Activated B cell treated with CpG ODN at 0.5 μM for 24 hours (primary cell): ENCODE measurements around the gene CYB561A3. TPM values are rescaled to one million over a fixed set of nuclear protein-coding genes. Genes with fewer than 3 reads are reported as not detected.

ENCODE experiments used
- ATAC-seq: fragments of 200-7000 bp; cut with Tn5 transposase; one replicate; pipeline ENCODE4 v1.10.0; 2021; ENCODE audit warnings: low read depth, mild to moderate bottlenecking, moderate library complexity
- CTCF ChIA-PET: fragments of 350-600 bp; sonication (Branson Sonifier 250); formaldehyde crosslinking; loops from one replicate; lab custom pipeline; 2021; ENCODE audit warnings: antibody characterized with exemption; lab: Charles Lee
- POLR2A ChIA-PET: fragments of 350-600 bp; sonication (Branson Sonifier 250); formaldehyde crosslinking; loops from one replicate; lab custom pipeline; 2021; ENCODE audit warnings: antibody characterized with exemption; lab: Charles Lee
- DNase-seq: peaks from one replicate; pipeline ENCODE4 v3.0.0; 2022
- H3K27ac Mint-ChIP-seq: one replicate; pipeline ENCODE4 v1.8.0; 2020; ENCODE audit warnings: mixed read lengths
- H3K27me3 Mint-ChIP-seq: one replicate; pipeline ENCODE4 v1.8.0; 2021; ENCODE audit warnings: mixed read lengths
- H3K36me3 Mint-ChIP-seq: one replicate; pipeline ENCODE4 v1.8.0; 2021; ENCODE audit warnings: low read depth, mixed read lengths
- H3K4me1 Mint-ChIP-seq: one replicate; pipeline ENCODE4 v1.8.0; 2021; ENCODE audit warnings: mixed read lengths
- H3K4me3 Mint-ChIP-seq: one replicate; pipeline ENCODE4 v1.8.0; 2020; ENCODE audit warnings: mild to moderate bottlenecking, mixed read lengths
- H3K9me3 Mint-ChIP-seq: one replicate; pipeline ENCODE4 v1.8.0; 2020; ENCODE audit warnings: mixed read lengths
- intact Hi-C: fragments of 100-400 bp; cut with micrococcal nuclease; formaldehyde crosslinking; loops from one replicate; pipeline ENCODE4 v1.15.1; 2024
- total RNA-seq: library from RNA; stranded (reverse); gene quantifications from 2 replicates; pipeline ENCODE4 v1.2.3, GENCODE V29; 2022
- TF ChIP-seq, protein P1 (sequence below): fragments of 200-600 bp; IDR thresholded peaks from one replicate; pipeline ENCODE4 v1.8.0; 2022; ENCODE audit warnings: antibody characterized with exemption, mild to moderate bottlenecking

The CYB561A3 gene
- total RNA-seq, 1 donor from 2014 or later, result 433 TPM

DNA sequence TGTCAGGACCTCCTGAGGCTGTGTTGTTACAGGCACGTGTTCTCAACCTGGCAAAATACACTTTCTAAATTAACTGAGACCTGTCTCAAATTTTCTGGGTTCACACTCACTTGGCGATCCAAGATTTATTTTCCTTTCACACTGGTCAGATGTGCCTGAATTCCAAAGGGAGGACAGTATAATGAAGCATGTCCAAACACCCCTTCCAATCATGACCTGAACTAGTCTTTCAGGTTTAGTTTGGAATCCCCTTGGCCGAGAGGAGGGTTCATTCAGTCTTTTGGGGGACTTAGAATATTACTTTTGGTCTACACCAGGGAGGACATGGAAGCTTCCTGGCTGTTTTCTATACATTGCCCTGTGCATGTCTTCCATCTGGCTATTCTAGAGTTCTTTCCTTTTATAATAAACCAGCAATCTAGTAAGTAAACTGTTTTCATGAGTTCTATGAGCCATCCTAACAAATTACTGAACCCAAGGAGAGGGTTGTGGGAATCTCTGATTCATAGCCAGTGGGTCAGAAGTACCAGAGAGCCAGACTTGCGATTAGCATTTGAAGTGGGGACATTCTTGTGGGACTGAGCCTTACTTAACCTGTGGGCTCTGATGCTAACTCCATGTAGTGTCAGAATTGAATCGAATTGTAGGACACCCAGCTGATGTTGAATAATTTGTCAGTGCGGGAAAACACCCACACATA lies 15.9 kb upstream of the CYB561A3 start:
- ChIA-PET CTCF (no interaction called here), POLR2A (no interaction called here)
- Mint-ChIP-seq H3K27me3 (no peaks in the 10 kb centered on the region), H3K9me3 (no peaks in the 10 kb centered on the region), H3K4me1 (no peaks in the 10 kb centered on the region), H3K4me3 (no peak overlapping the region), H3K36me3 (peaks cover 26% of the 10 kb centered on the region), H3K27ac (no peak overlapping the region)
- ATAC-seq, result no peak
- DNase-seq, result no peak
- TF ChIP-seq, protein P1, sequence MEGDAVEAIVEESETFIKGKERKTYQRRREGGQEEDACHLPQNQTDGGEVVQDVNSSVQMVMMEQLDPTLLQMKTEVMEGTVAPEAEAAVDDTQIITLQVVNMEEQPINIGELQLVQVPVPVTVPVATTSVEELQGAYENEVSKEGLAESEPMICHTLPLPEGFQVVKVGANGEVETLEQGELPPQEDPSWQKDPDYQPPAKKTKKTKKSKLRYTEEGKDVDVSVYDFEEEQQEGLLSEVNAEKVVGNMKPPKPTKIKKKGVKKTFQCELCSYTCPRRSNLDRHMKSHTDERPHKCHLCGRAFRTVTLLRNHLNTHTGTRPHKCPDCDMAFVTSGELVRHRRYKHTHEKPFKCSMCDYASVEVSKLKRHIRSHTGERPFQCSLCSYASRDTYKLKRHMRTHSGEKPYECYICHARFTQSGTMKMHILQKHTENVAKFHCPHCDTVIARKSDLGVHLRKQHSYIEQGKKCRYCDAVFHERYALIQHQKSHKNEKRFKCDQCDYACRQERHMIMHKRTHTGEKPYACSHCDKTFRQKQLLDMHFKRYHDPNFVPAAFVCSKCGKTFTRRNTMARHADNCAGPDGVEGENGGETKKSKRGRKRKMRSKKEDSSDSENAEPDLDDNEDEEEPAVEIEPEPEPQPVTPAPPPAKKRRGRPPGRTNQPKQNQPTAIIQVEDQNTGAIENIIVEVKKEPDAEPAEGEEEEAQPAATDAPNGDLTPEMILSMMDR, result no peak
- intact Hi-C loops, result no loop called here

DNA sequence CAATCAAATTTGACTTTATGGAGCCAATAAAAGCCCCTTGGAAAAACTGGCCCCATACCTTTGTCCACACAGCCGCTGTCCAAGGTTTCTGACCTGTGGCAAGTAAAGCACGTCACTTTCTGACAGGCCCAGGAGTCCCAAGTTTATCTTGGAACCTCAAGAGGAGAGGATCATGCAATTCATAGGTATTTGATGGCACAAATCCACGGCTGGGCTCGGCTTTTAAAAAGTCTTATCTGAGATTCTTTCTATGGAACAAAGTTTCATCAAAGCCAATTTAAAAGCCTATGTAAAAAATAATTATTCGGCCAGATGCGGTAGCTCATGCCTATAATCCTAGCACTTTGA lies 14.1 kb upstream of the CYB561A3 start:
- ChIA-PET POLR2A (interaction anchor here (2.3 kb wide), 1 partner anchor 13 kb away, joined by 6 read pairs; the partner anchor contains the start of genes CYB561A3 and TMEM138), CTCF (interaction anchor here (0.6 kb wide), 1 partner anchor 9 kb away, joined by 3 read pairs; no protein-coding TSS in a partner anchor)
- ATAC-seq, result no peak
- Mint-ChIP-seq H3K36me3 (peaks cover 32% of the 10 kb centered on the region), H3K4me3 (no peak overlapping the region), H3K27ac (no peak overlapping the region), H3K9me3 (no peaks in the 10 kb centered on the region), H3K27me3 (no peaks in the 10 kb centered on the region), H3K4me1 (no peaks in the 10 kb centered on the region)
- TF ChIP-seq, protein P1, result no peak
- DNase-seq, result no peak
- intact Hi-C loops, result no loop called here

DNA sequence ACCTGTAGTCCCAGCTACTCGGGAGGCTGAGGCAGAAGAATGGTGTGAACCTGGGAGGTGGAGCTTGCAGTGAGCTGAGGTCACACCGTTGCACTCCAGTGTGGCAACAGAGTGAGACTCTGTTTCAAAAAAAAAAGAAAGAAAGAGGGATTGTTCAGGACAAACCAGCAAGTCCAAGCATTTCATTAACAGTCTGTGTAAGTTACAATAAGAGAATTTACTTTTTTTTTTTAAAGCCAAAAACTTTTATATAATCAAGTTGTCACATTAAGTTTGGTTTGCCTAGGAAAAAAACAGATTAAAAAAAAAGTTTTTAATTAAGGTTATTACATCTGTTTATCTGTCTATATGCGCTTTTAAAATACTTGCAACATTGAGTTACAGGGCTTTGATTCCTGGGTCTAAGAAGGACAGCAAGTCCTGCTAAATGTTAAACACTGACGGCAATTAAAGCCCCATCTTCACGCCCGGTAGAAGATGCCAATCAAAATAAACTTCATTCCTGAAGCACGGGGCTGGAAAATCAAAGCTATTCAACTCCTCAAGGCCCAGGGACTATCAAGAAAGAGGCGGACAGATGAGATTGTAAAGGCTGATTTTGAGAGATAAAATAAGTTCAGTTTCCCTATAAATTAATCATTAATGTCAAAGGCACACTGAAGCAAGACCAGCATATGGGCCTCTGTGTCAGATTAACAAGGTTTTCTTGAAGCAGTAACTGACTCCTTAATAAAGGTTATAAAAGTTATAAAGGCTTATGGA lies 11.2 kb upstream of the CYB561A3 start:
- H3K9me3 Mint-ChIP-seq, result no peaks in the 10 kb centered on the region
- no peaks in the 10 kb centered on the region for H3K27me3 Mint-ChIP-seq
- peaks cover 3% of the 10 kb centered on the region for H3K4me1 Mint-ChIP-seq
- TF ChIP-seq, protein P1, result no peak
- intact Hi-C loops, result no loop called here
- no peak overlapping the region for H3K27ac Mint-ChIP-seq
- no peak overlapping the region for H3K4me3 Mint-ChIP-seq
- peaks cover 57% of the 10 kb centered on the region for H3K36me3 Mint-ChIP-seq
- ATAC-seq (no peak), DNase-seq (no peak)
- ChIA-PET POLR2A (interaction anchor here (0.6 to 1.4 kb wide), 3 partner anchors 11 to 14 kb away, joined by 5 to 7 read pairs (median 6); partner anchors contain the start of genes CYB561A3 and TMEM138), CTCF (interaction anchor here (1.8 kb wide), 1 partner anchor 13 kb away, joined by 5 read pairs; no protein-coding TSS in a partner anchor)

DNA sequence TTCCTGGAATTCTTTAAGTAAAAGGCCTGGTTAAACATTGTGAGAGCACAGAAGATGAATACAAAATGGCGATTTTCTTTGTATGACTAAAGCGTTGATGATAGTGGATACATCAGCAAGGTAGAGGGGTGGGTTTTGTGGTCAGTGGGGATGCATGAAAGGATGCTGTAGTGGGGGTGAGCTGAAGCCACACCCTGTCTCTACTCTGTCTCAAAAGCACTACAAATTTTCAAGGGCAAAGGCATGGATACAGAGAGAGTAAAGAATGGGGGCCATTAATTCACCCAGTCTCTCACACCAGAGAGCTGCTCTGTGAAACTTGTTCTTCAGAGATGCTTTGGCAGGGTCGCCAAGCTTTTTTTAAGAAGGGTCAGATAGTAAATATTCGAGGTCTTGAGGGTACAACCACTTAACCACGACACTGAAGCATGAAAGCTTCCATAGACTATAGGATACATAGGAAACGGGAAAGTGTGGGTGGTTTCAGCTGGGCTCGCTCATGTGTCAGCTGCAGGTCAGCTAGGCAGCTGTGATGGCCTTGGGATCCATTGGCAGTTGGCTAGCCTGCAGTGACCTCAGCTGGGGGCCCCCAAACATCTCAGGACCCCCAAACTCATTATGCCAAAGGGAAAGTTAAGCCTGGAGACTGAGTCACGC lies 8.8 kb upstream of the CYB561A3 start:
- POLR2A ChIA-PET, result interaction anchor here (1.1 to 1.8 kb wide), 3 partner anchors 9 to 16 kb away, joined by 3 to 15 read pairs (median 5); partner anchors contain the start of genes CYB561A3 and TMEM138
- intact Hi-C loops, result no loop called here
- H3K27me3 Mint-ChIP-seq, result no peaks in the 10 kb centered on the region
- H3K27ac Mint-ChIP-seq, result no peak overlapping the region
- H3K36me3 Mint-ChIP-seq, result peaks cover 63% of the 10 kb centered on the region
- peaks cover 3% of the 10 kb centered on the region for H3K4me1 Mint-ChIP-seq
- DNase-seq, result no peak
- TF ChIP-seq, protein P1, result no peak
- CTCF ChIA-PET, result interaction anchor here (1.4 to 3.2 kb wide), 3 partner anchors 8 to 34 kb away, joined by 3 to 19 read pairs (median 9); partner anchors contain the start of gene TMEM138
- H3K4me3 Mint-ChIP-seq, result no peak overlapping the region
- ATAC-seq, result no peak
- no peaks in the 10 kb centered on the region for H3K9me3 Mint-ChIP-seq
